Muscle layer of colon (tissue), 2 donors: Measurements from ENCODE around the gene FOXP3.

Experiments
- H3K27ac ChIP-seq: one replicate; pipeline ENCODE4 v1.7.0; 2013; ENCODE audit warnings: low read depth, mild to moderate bottlenecking, low read length, moderate library complexity
- H3K27me3 ChIP-seq, 2 donors: one replicate each; pipeline ENCODE4 v1.7.0; 2013; ENCODE audit warnings: low read length in 2 of 2, mild to moderate bottlenecking in 2 of 2; ENCODE audit not compliant: insufficient read depth in 2 of 2, control insufficient read depth in 1 of 2
- H3K36me3 ChIP-seq: one replicate; pipeline ENCODE4 v1.7.0; 2013; ENCODE audit warnings: mild to moderate bottlenecking, low read length; ENCODE audit not compliant: insufficient read depth
- H3K4me1 ChIP-seq: one replicate; pipeline ENCODE4 v1.7.0; 2013; ENCODE audit warnings: mild to moderate bottlenecking, low read length; ENCODE audit not compliant: insufficient read depth
- H3K4me3 ChIP-seq, 2 donors: one replicate each; pipeline ENCODE4 v1.7.0; 2013; ENCODE audit warnings: low read length in 2 of 2, low read depth in 1 of 2, mild to moderate bottlenecking in 1 of 2, moderate library complexity in 1 of 2
- H3K9ac ChIP-seq: one replicate; pipeline ENCODE4 v1.7.0; 2013; ENCODE audit warnings: low read length
- H3K9me3 ChIP-seq: one replicate; pipeline ENCODE4 v1.7.0; 2013; ENCODE audit warnings: mild to moderate bottlenecking, low read length
- donor health status: abdominal sarcoma.
- donor health status: Adenocarcinoma of cecum.

The FOXP3 gene

GRCh38 chrX:49210406-49210805, 54.1 kb downstream of the FOXP3 start:
- Histone ChIP-seq H3K27me3 (peaks cover 4% of the 10 kb centered on the region in 2 donors), H3K9me3 (no peaks in the 10 kb centered on the region)

DNA sequence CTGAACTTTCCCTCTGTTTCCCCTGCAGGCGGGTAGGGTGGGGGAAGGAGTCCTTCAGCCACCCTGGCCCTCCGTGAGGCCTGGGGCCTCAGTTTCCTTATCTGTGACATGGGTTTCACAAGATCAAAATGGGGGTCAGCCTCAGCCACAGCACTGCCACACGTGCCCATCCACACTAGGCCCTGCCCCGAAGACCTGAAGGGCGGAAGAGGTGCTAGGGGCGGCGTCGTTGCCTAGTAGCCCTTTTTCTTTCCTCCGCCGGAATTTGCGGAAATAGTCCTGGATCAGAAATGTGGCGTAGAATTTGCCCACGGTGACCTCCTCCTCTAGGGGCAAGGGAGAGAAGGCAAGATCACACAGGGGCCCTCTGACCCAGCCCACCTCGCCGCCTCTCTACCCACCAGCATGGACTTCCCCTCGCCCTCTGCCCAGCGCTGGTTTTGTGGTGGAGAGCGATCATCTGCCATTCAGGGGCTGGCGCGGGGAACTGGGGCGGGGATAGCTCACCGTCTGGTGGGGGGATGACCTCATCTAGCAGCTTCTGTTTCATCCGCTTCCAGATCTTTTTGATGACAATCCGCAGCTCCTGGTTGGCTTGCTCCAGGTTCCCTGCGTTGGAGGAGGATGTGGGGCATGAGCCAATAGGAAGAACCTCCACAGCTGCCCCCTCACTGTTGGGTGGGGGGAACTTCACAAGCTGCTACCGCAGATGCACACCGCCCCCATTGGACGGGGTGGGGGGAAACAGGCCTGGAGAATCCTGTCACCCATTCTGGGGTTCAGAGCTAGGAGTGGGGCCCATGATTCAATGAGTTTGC, 54.9 kb downstream of the FOXP3 start:
- no peak overlapping the region for H3K4me3 ChIP-seq
- H3K27ac ChIP-seq: no peak overlapping the region
- H3K4me1 ChIP-seq: no peaks in the 10 kb centered on the region
- H3K9me3 ChIP-seq: no peaks in the 10 kb centered on the region
- no peak overlapping the region for H3K9ac ChIP-seq
- H3K36me3 ChIP-seq: no peaks in the 10 kb centered on the region
- H3K27me3 ChIP-seq: peaks cover 4% of the 10 kb centered on the region in 2 donors

More at GRCh38 chrX:49210406-49210805, 54.1 kb downstream of the FOXP3 start:
- no peaks in the 10 kb centered on the region for H3K4me1 ChIP-seq
- no peaks in the 10 kb centered on the region for H3K36me3 ChIP-seq
- no peak overlapping the region for H3K4me3 ChIP-seq
- H3K9ac ChIP-seq: no peak overlapping the region
- H3K27ac ChIP-seq: no peak overlapping the region

DNA sequence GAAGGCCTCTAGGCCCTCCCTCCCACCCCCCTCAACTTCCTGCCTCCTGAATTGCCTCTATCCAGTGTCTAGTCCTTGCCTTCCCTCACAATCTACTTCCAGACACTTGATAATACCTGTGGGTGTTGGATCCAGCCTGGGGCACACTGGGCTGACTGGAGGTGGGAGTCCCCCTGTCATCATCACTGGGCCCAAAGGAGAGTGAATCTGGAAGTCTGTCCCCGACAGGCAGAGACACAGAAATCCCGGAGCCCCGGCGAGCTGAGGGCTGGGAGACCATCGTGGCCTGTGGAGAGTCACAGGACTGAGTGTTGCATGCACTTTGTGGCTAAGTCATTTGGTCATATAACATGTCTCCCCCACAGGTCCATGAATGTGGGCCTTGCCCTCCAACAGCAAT, 56.1 kb downstream of the FOXP3 start:
- Histone ChIP-seq H3K4me3 (no peak overlapping the region), H3K9ac (no peak overlapping the region), H3K27ac (no peak overlapping the region), H3K27me3 (peaks cover 4% of the 10 kb centered on the region in 2 donors), H3K9me3 (no peaks in the 10 kb centered on the region), H3K4me1 (no peaks in the 10 kb centered on the region), H3K36me3 (no peaks in the 10 kb centered on the region)

- Histone ChIP-seq H3K27me3 (peaks cover 4% of the 10 kb centered on the region in 2 donors), H3K27ac (no peak overlapping the region), H3K9ac (no peak overlapping the region), H3K4me3 (no peak overlapping the region), H3K9me3 (no peaks in the 10 kb centered on the region), H3K4me1 (no peaks in the 10 kb centered on the region), H3K36me3 (no peaks in the 10 kb centered on the region)
These were observed 58.0 kb downstream of the FOXP3 start for GRCh38 chrX:49206543-49206942.

GRCh38 chrX:49205443-49205842, 59.1 kb downstream of the FOXP3 start:
- no peaks in the 10 kb centered on the region for H3K36me3 ChIP-seq
- H3K9me3 ChIP-seq: no peaks in the 10 kb centered on the region
- no peak overlapping the region for H3K4me3 ChIP-seq
- no peak overlapping the region for H3K27ac ChIP-seq
- no peak overlapping the region for H3K9ac ChIP-seq
- peaks cover 4% of the 10 kb centered on the region in 2 donors for H3K27me3 ChIP-seq
- no peaks in the 10 kb centered on the region for H3K4me1 ChIP-seq

DNA sequence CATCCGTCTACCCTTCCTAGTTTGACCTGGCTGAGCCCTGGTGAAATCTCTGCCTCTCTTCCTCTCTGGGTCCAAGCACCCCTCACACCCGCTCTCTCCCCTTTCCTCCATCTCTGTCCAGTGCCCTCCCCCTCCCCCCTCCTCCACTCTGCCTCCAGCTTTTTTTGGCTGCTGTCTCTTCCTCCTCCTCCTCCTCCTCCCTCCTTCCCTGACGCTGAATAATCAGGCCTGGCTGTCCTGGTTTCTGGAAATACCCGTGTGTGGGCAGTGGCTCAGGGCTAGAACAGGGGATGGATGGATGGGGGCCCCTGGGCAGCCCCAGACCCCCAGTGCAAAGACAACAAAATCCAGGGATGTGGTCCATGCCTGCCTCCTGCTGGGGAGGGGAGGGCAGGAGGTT, 59.8 kb downstream of the FOXP3 start:
- Histone ChIP-seq H3K9ac (no peak overlapping the region), H3K9me3 (no peaks in the 10 kb centered on the region), H3K4me1 (no peaks in the 10 kb centered on the region), H3K4me3 (no peak overlapping the region), H3K27me3 (peaks cover 2 to 6% of the 10 kb centered on the region in 2 donors), H3K27ac (no peak overlapping the region), H3K36me3 (no peaks in the 10 kb centered on the region)

GRCh38 chrX:49204017-49204416, 60.5 kb downstream of the FOXP3 start:
- no peaks in the 10 kb centered on the region for H3K4me1 ChIP-seq

GRCh38 chrX:49203536-49203935, 61.0 kb downstream of the FOXP3 start:
- H3K27me3 ChIP-seq: peaks cover 0 to 13% of the 10 kb centered on the region in 2 donors
- H3K36me3 ChIP-seq: no peaks in the 10 kb centered on the region
- no peak overlapping the region for H3K27ac ChIP-seq
- no peaks in the 10 kb centered on the region for H3K9me3 ChIP-seq
- no peak overlapping the region for H3K9ac ChIP-seq
- no peaks in the 10 kb centered on the region for H3K4me1 ChIP-seq
- H3K4me3 ChIP-seq: no peak overlapping the region

More at GRCh38 chrX:49204017-49204416, 60.5 kb downstream of the FOXP3 start:
- Histone ChIP-seq H3K4me3 (no peak overlapping the region), H3K27me3 (peaks cover 0 to 13% of the 10 kb centered on the region in 2 donors), H3K27ac (no peak overlapping the region), H3K36me3 (no peaks in the 10 kb centered on the region), H3K9ac (no peak overlapping the region), H3K9me3 (no peaks in the 10 kb centered on the region)

DNA sequence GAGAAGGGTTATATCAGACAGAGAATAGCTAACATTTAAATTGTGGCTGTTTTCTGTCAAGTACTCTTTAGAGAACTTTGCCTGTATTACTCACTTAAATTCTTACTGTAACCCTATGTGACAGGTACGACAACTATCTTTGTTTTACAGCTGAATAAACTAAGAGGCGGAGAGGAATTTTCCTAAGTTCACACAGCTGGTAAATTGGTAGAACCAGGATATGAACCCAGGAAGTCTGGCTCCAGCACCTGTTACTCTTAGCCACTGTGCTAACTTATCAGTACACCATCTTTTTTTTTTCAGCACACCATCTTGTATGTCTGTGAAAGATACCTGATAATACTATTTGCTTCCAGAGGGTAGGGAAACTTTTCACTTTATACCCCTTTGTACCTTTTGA, 62.5 kb downstream of the FOXP3 start:
- no peak overlapping the region for H3K4me3 ChIP-seq
- no peaks in the 10 kb centered on the region for H3K36me3 ChIP-seq
- H3K9ac ChIP-seq: no peak overlapping the region
- H3K27me3 ChIP-seq: peaks cover 0 to 13% of the 10 kb centered on the region in 2 donors
- H3K27ac ChIP-seq: no peak overlapping the region
- H3K4me1 ChIP-seq: no peaks in the 10 kb centered on the region
- no peaks in the 10 kb centered on the region for H3K9me3 ChIP-seq
